GM21529 (cell line): Measurements from ENCODE around the gene PRR14L.
"Not testable (repeated sequence)": the region's sequence is repeated elsewhere in the genome, so short reads cannot be mapped to it uniquely, and the experiment has no call there.

Experiments
- ATAC-seq: cut with Tn5 transposase; IDR thresholded peaks from one replicate; pipeline ENCODE4 v1.9.1; 2021; ENCODE audit not compliant: unreplicated experiment

PRR14L gene

GRCh38 chr22:31742115-31742514, 7.8 kb downstream of the PRR14L start:
- ATAC-seq: no peak

- not testable (repeated sequence) for ATAC-seq
Measured at GRCh38 chr22:31740314-31740713, 9.6 kb downstream of the PRR14L start.

GRCh38 chr22:31739795-31740201, 10.1 kb downstream of the PRR14L start:
- no peak for ATAC-seq

GRCh38 chr22:31738566-31738965, 11.4 kb downstream of the PRR14L start:
- ATAC-seq: no peak

- no peak for ATAC-seq
Measured at GRCh38 chr22:31737932-31738331, 12.0 kb downstream of the PRR14L start.

GRCh38 chr22:31736458-31736857, 13.5 kb downstream of the PRR14L start:
- ATAC-seq: no peak

GRCh38 chr22:31734512-31734911, 15.4 kb downstream of the PRR14L start:
- ATAC-seq: no peak

- ATAC-seq: no peak
Measured at GRCh38 chr22:31733580-31734079, 16.3 kb downstream of the PRR14L start.

GRCh38 chr22:31732089-31732829, 17.7 kb downstream of the PRR14L start:
- no peak for ATAC-seq

GRCh38 chr22:31730344-31730711, 19.6 kb downstream of the PRR14L start:
- ATAC-seq: no peak

- ATAC-seq: no peak
Measured at GRCh38 chr22:31728857-31729256, 21.1 kb downstream of the PRR14L start.

GRCh38 chr22:31726692-31727091, 23.2 kb downstream of the PRR14L start:
- no peak for ATAC-seq

GRCh38 chr22:31723723-31724122, 26.2 kb downstream of the PRR14L start:
- ATAC-seq: no peak

- ATAC-seq: no peak
Measured at GRCh38 chr22:31719850-31720471, 30.0 kb downstream of the PRR14L start.

- ATAC-seq: no peak
Measured at GRCh38 chr22:31715147-31715778, 34.7 kb downstream of the PRR14L start.

- ATAC-seq: not testable (repeated sequence)
Measured at GRCh38 chr22:31711226-31711625, 38.7 kb downstream of the PRR14L start.

- no peak for ATAC-seq
Measured at GRCh38 chr22:31707519-31707918, 42.4 kb downstream of the PRR14L start.

- no peak for ATAC-seq
Measured at GRCh38 chr22:31695423-31695822, 54.5 kb downstream of the PRR14L start.

GRCh38 chr22:31694046-31694445, 55.9 kb downstream of the PRR14L start:
- not testable (repeated sequence) for ATAC-seq

- no peak for ATAC-seq
Measured at GRCh38 chr22:31692186-31692886, 57.6 kb downstream of the PRR14L start.

- ATAC-seq: no peak
Measured at GRCh38 chr22:31691408-31691807, 58.5 kb downstream of the PRR14L start.
